WERI-Rb-1 (cell line): ENCODE results near the gene CCNL2.

Experiments used
- DNase-seq: peaks from one replicate; pipeline ENCODE4 v3.0.0-alpha.2; 2020
- H3K27ac ChIP-seq: fragments of 250-450 bp; sonication (Bioruptor Pico); 2 replicates; pipeline ENCODE4 v1.5.1; 2020; ENCODE audit warnings: mild to moderate bottlenecking, moderate library complexity
- H3K27me3 ChIP-seq: fragments of 250-450 bp; sonication (Bioruptor Pico); 2 replicates; pipeline ENCODE4 v1.5.1; 2021; ENCODE audit warnings: mild to moderate bottlenecking, low read depth, moderate library complexity; ENCODE audit not compliant: insufficient read depth, severe bottlenecking
- H3K36me3 ChIP-seq: fragments of 250-450 bp; sonication (Bioruptor Pico); 2 replicates; pipeline ENCODE4 v1.5.1; 2020; ENCODE audit warnings: mild to moderate bottlenecking, moderate library complexity
- H3K4me3 ChIP-seq: 2 replicates; pipeline ENCODE4 v1.5.1; 2011; ENCODE audit warnings: low read depth, mild to moderate bottlenecking, control low read depth, low read length
- H3K9me3 ChIP-seq: fragments of 250-450 bp; sonication (Bioruptor Pico); 2 replicates; pipeline ENCODE4 v1.5.1; 2021; ENCODE audit warnings: mild to moderate bottlenecking, moderate library complexity; ENCODE audit not compliant: severe bottlenecking
- TF ChIP-seq, protein P1 (sequence below): IDR thresholded peaks from 2 replicates; pipeline ENCODE4 v1.5.1; 2011; ENCODE audit warnings: low read depth, mild to moderate bottlenecking, control low read depth, inconsistent platforms, low read length

The CCNL2 gene

GRCh38 chr1:1436630-1437032 is 37.5 kb upstream of the CCNL2 start:
- Histone ChIP-seq H3K27me3 (no peaks in the 10 kb centered on the region), H3K36me3 (no peaks in the 10 kb centered on the region; the same call in 1 of the 2 replicates), H3K9me3 (no peaks in the 10 kb centered on the region), H3K27ac (no peak overlapping the region), H3K4me3 (no peak overlapping the region)
- no peak for DNase-seq
- TF ChIP-seq, protein P1, sequence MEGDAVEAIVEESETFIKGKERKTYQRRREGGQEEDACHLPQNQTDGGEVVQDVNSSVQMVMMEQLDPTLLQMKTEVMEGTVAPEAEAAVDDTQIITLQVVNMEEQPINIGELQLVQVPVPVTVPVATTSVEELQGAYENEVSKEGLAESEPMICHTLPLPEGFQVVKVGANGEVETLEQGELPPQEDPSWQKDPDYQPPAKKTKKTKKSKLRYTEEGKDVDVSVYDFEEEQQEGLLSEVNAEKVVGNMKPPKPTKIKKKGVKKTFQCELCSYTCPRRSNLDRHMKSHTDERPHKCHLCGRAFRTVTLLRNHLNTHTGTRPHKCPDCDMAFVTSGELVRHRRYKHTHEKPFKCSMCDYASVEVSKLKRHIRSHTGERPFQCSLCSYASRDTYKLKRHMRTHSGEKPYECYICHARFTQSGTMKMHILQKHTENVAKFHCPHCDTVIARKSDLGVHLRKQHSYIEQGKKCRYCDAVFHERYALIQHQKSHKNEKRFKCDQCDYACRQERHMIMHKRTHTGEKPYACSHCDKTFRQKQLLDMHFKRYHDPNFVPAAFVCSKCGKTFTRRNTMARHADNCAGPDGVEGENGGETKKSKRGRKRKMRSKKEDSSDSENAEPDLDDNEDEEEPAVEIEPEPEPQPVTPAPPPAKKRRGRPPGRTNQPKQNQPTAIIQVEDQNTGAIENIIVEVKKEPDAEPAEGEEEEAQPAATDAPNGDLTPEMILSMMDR = no peak

GRCh38 chr1:1435911-1436629 is 36.9 kb upstream of the CCNL2 start:
- H3K27me3 ChIP-seq = no peaks in the 10 kb centered on the region
- DNase-seq = no peak
- no peaks in the 10 kb centered on the region for H3K9me3 ChIP-seq
- H3K4me3 ChIP-seq = peak overlapping the region; percentile 57
- H3K36me3 ChIP-seq = no peaks in the 10 kb centered on the region; the same call in 1 of the 2 replicates
- TF ChIP-seq, protein P1 = no peak
- H3K27ac ChIP-seq = no peak overlapping the region; the same call in 1 of the 2 replicates

DNA sequence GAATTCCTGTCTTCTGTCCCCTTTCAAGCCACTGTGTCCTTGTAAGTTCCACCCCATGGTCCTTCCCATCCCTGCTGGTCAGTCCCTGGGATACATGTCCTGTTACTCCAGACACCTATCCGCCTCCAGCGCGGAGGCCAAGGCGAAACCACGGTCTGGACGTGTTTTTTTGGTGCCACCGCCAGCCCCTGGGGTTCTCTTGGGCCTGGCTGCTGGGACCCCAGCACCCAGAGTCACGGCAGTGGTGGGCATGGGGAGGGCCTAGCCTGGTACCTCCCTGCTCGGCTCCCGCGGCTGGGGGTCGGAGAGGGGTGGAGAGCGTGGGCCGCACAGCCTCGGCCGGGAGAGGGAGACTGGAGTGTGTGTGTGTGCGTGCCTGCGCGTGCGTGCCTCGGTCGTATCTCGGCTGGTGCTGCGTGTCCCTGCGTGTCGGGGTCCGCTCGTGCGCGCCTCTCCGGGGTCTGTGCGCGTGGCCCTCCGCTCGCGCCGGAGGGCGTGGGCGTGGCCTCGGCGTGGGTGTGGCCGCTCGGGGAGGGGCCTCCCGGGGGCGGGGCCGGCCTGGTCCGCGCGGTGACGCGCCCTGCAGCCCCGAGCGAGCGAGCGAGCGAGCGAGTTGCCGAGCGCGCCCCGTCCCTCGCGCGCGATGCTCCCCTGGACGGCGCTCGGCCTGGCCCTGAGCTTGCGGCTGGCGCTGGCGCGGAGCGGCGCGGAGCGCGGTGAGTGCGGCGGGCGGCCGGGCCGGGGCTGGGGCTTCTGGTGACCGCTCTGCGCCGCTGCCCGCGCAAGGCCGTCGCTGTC is 36.2 kb upstream of the CCNL2 start, which contains the start of gene VWA1:
Gene VWA1 (plus strand): TSS at position 585 of the 798 bp plus-strand sequence. CDS start 59 bp downstream, at position 644.
- no peaks in the 10 kb centered on the region for H3K9me3 ChIP-seq
- peak within 1 kb of the TSS; percentile 57 for H3K4me3 ChIP-seq
- H3K36me3 ChIP-seq = no peaks in the 10 kb centered on the region; the same call in 1 of the 2 replicates
- H3K27me3 ChIP-seq = no peaks in the 10 kb centered on the region
- peak within 1 kb of the TSS; percentile 49 for H3K27ac ChIP-seq
- peak; percentile 70 for DNase-seq
- TF ChIP-seq, protein P1 = no peak

- Histone ChIP-seq H3K27ac (peak overlapping the region; percentile 49; the same call in 1 of the 2 replicates), H3K9me3 (no peaks in the 10 kb centered on the region), H3K27me3 (no peaks in the 10 kb centered on the region), H3K36me3 (no peaks in the 10 kb centered on the region; the same call in 1 of the 2 replicates), H3K4me3 (peak overlapping the region; percentile 50; the same call in 1 of the 2 replicates)
- DNase-seq = no peak
- TF ChIP-seq, protein P1 = no peak
Observed at GRCh38 chr1:1434824-1435105, 35.6 kb upstream of the CCNL2 start.

GRCh38 chr1:1434131-1434823 is 35.1 kb upstream of the CCNL2 start:
- Histone ChIP-seq H3K36me3 (no peaks in the 10 kb centered on the region; the same call in 1 of the 2 replicates), H3K27me3 (no peaks in the 10 kb centered on the region), H3K9me3 (no peaks in the 10 kb centered on the region), H3K27ac (peak overlapping the region; percentile 93), H3K4me3 (no peak overlapping the region)
- TF ChIP-seq, protein P1 = no peak
- DNase-seq = no peak
